Mesendoderm (in vitro differentiated cells): Measurements from ENCODE around the gene SLC43A1.

Source experiments
- DNase-seq: peaks from one replicate; pipeline ENCODE4 v3.0.0; 2013
- H2AK5ac ChIP-seq: 2 replicates; pipeline ENCODE4 v1.6.1; 2013; ENCODE audit warnings: low read length, inconsistent platforms
- H2BK120ac ChIP-seq: 2 replicates; pipeline ENCODE4 v1.6.1; 2013; ENCODE audit warnings: low read depth, mild to moderate bottlenecking, low read length, moderate library complexity, mixed read lengths
- H2BK15ac ChIP-seq: replicated peaks from 2 replicates; pipeline ENCODE4 v1.6.1; 2013; ENCODE audit warnings: low read depth, mild to moderate bottlenecking, moderate library complexity
- H2BK5ac ChIP-seq: 2 replicates; pipeline ENCODE4 v1.6.1; 2013; ENCODE audit warnings: low read length, inconsistent platforms
- H3K18ac ChIP-seq: 2 replicates; pipeline ENCODE4 v1.6.1; 2013; ENCODE audit warnings: mild to moderate bottlenecking, low read length, mixed read lengths
- H3K23ac ChIP-seq: one replicate; pipeline ENCODE4 v1.6.1; 2013; ENCODE audit warnings: low read length
- H3K27ac ChIP-seq: 2 replicates; pipeline ENCODE4 v1.5.1; 2013; ENCODE audit warnings: low read depth, mild to moderate bottlenecking, inconsistent platforms, low read length, moderate library complexity
- H3K27me3 ChIP-seq: 2 replicates; pipeline ENCODE4 v1.6.1; 2013; ENCODE audit warnings: low read length, control low read depth, mild to moderate bottlenecking, inconsistent platforms; ENCODE audit not compliant: insufficient read depth, poor library complexity
- H3K36me3 ChIP-seq: 2 replicates; pipeline ENCODE4 v1.6.1; 2013; ENCODE audit warnings: low read length, inconsistent platforms; ENCODE audit not compliant: control insufficient read depth, insufficient read depth
- H3K4ac ChIP-seq: one replicate; pipeline ENCODE4 v1.6.1; 2013; ENCODE audit warnings: low read depth, mild to moderate bottlenecking, low read length, moderate library complexity
- H3K4me1 ChIP-seq: 2 replicates; pipeline ENCODE4 v1.6.1; 2013; ENCODE audit warnings: low read depth, low read length, inconsistent platforms; ENCODE audit not compliant: control insufficient read depth
- H3K4me2 ChIP-seq: 2 replicates; pipeline ENCODE4 v1.6.1; 2013; ENCODE audit warnings: low read length
- H3K4me3 ChIP-seq: 2 replicates; pipeline ENCODE4 v1.5.1; 2013; ENCODE audit warnings: mild to moderate bottlenecking, low read length
- H3K56ac ChIP-seq: one replicate; pipeline ENCODE4 v1.6.1; 2013; ENCODE audit warnings: low read length
- H3K79me1 ChIP-seq: 2 replicates; pipeline ENCODE4 v1.6.1; 2013; ENCODE audit warnings: low read length, inconsistent platforms
- H3K79me2 ChIP-seq: 2 replicates; pipeline ENCODE4 v1.6.1; 2013; ENCODE audit warnings: mild to moderate bottlenecking, low read length; ENCODE audit not compliant: control insufficient read depth, insufficient read depth
- H3K9ac ChIP-seq: 2 replicates; pipeline ENCODE4 v1.6.1; 2013; ENCODE audit warnings: low read length, inconsistent platforms
- H4K5ac ChIP-seq: one replicate; pipeline ENCODE4 v1.6.1; 2013; ENCODE audit warnings: low read length
- H4K8ac ChIP-seq: one replicate; pipeline ENCODE4 v1.6.1; 2013; ENCODE audit warnings: low read depth, mild to moderate bottlenecking, control low read depth, low read length, moderate library complexity
- WGBS: extraction: QIAGEN DNeasy Blood & Tissue Kit; methylation state at CpG from one replicate; pipeline ENCODE4 v1.1.7; 2013; ENCODE audit warnings: low lambda C conversion rate, missing lambda C conversion rate; ENCODE audit not compliant: insufficient coverage; ENCODE audit errors: extremely low coverage; 5-methylcytosine and 5-hydroxymethylcytosine counted together

SLC43A1 gene

GRCh38 chr11:57474803-57475115 lies 40.7 kb downstream of the SLC43A1 start:
- no peak overlapping the region for H2BK120ac ChIP-seq
- H3K4ac ChIP-seq = no peak overlapping the region
- H4K8ac ChIP-seq = no peak overlapping the region
- H3K79me1 ChIP-seq = no peaks in the 10 kb centered on the region
- no CpG with 5 or more reads among the region's 5 CpGs for WGBS
- H2AK5ac ChIP-seq = no peak overlapping the region
- no peak overlapping the region for H3K27ac ChIP-seq
- H3K23ac ChIP-seq = no peak overlapping the region
- no peaks in the 10 kb centered on the region for H3K79me2 ChIP-seq
- no peak overlapping the region for H3K56ac ChIP-seq
- no peak overlapping the region for H3K4me3 ChIP-seq
- no peak for DNase-seq
- no peak overlapping the region for H2BK5ac ChIP-seq
- H3K27me3 ChIP-seq = peaks cover 17% of the 10 kb centered on the region
- no peak overlapping the region for H3K18ac ChIP-seq
- no peak overlapping the region for H3K4me2 ChIP-seq
- no peaks in the 10 kb centered on the region for H3K36me3 ChIP-seq
- peaks cover 6% of the 10 kb centered on the region for H3K4me1 ChIP-seq
- H2BK15ac ChIP-seq = no peak overlapping the region
- H4K5ac ChIP-seq = no peak overlapping the region
- no peak overlapping the region for H3K9ac ChIP-seq

GRCh38 chr11:57474017-57474802 lies 41.3 kb downstream of the SLC43A1 start:
- no peaks in the 10 kb centered on the region for H3K79me2 ChIP-seq
- peaks cover 17% of the 10 kb centered on the region for H3K27me3 ChIP-seq
- no peak overlapping the region for H4K8ac ChIP-seq
- WGBS = no CpG with 5 or more reads among the region's 9 CpGs
- H2AK5ac ChIP-seq = no peak overlapping the region
- H3K9ac ChIP-seq = no peak overlapping the region
- no peak overlapping the region for H3K56ac ChIP-seq
- H3K36me3 ChIP-seq = no peaks in the 10 kb centered on the region
- no peak overlapping the region for H2BK120ac ChIP-seq
- H3K4me3 ChIP-seq = no peak overlapping the region
- no peak overlapping the region for H3K4me2 ChIP-seq
- no peak for DNase-seq
- no peak overlapping the region for H2BK15ac ChIP-seq
- no peak overlapping the region for H3K23ac ChIP-seq
- no peak overlapping the region for H4K5ac ChIP-seq
- H3K4me1 ChIP-seq = peaks cover 6% of the 10 kb centered on the region
- no peak overlapping the region for H3K18ac ChIP-seq
- no peaks in the 10 kb centered on the region for H3K79me1 ChIP-seq
- H3K4ac ChIP-seq = no peak overlapping the region
- H3K27ac ChIP-seq = no peak overlapping the region
- no peak overlapping the region for H2BK5ac ChIP-seq

DNA sequence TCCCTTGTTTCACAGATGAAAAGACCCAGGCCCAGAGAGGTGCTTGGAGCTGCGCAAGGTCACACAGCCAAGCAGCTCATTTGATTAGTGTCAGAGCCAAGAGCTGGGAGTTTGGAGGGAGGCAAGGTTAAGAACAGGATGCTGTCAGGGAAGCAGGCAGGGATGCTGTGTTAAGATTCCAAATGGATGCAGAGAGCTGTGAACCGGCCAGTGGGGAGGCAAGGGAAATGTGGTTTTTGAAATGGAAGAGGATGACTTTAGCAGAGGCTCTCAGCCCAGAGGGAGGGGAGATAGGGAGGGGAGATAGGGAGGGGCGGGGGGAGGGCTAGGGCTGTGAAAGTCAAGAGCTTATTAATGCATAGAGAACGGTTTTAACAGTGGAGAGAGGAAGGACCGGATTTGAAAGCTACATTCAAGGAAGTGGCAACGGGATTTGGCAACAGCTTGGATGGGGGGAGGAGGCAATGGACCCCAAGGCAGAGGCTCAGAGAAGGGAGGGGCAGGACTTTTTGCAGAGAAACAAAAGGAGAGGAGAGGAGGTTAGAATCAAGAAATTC lies 42.1 kb downstream of the SLC43A1 start:
- Histone ChIP-seq H3K56ac (peak overlapping the region; percentile 30), H3K18ac (no peak overlapping the region), H3K4me1 (peaks cover 6% of the 10 kb centered on the region), H3K9ac (no peak overlapping the region), H3K23ac (no peak overlapping the region), H3K36me3 (no peaks in the 10 kb centered on the region), H3K4me2 (no peak overlapping the region), H2BK120ac (no peak overlapping the region), H2BK15ac (no peak overlapping the region), H3K79me2 (no peaks in the 10 kb centered on the region), H3K4me3 (no peak overlapping the region), H4K8ac (no peak overlapping the region), H3K27ac (no peak overlapping the region), H3K79me1 (no peaks in the 10 kb centered on the region), H4K5ac (no peak overlapping the region), H3K4ac (no peak overlapping the region), H3K27me3 (peaks cover 17% of the 10 kb centered on the region), H2BK5ac (no peak overlapping the region), H2AK5ac (no peak overlapping the region)
- WGBS = no CpG with 5 or more reads among the region's 6 CpGs
- DNase-seq = no peak

- H2BK5ac ChIP-seq = no peak overlapping the region
- H3K4me1 ChIP-seq = peaks cover 6% of the 10 kb centered on the region
- H3K9ac ChIP-seq = no peak overlapping the region
- H4K5ac ChIP-seq = no peak overlapping the region
- no peaks in the 10 kb centered on the region for H3K79me1 ChIP-seq
- no peaks in the 10 kb centered on the region for H3K36me3 ChIP-seq
- peaks cover 15% of the 10 kb centered on the region for H3K27me3 ChIP-seq
- H2BK15ac ChIP-seq = no peak overlapping the region
- no peak overlapping the region for H2AK5ac ChIP-seq
- WGBS = no CpG with 5 or more reads among the region's 3 CpGs
- no peak overlapping the region for H3K4me2 ChIP-seq
- no peak overlapping the region for H3K18ac ChIP-seq
- H3K79me2 ChIP-seq = no peaks in the 10 kb centered on the region
- no peak overlapping the region for H3K23ac ChIP-seq
- no peak overlapping the region for H3K4me3 ChIP-seq
- H3K56ac ChIP-seq = no peak overlapping the region
- H3K4ac ChIP-seq = no peak overlapping the region
- no peak overlapping the region for H3K27ac ChIP-seq
- H4K8ac ChIP-seq = no peak overlapping the region
- no peak overlapping the region for H2BK120ac ChIP-seq
- no peak for DNase-seq
Observed at GRCh38 chr11:57471496-57471895, 44.0 kb downstream of the SLC43A1 start.

DNA sequence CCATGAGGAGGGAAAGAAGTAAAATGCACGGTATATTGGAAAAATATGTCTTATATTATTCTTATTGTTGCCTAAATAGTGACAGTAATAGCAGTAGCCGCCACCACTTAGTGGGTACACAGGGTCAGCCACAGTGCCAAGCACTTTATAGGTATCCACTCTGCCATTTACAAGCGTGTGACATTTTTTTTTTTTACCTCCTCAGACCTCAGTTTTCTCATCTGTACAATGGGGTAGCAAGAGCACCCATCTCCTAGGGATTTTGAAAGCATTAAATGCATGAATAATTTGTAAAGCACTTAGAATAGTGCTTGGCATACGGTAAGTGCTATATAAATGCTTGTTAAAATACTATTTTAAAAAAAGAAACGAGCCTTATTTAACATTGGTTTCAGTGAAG lies 46.2 kb downstream of the SLC43A1 start:
- H3K27ac ChIP-seq = no peak overlapping the region
- no peak overlapping the region for H3K4me3 ChIP-seq
- no peak overlapping the region for H3K56ac ChIP-seq
- H4K5ac ChIP-seq = no peak overlapping the region
- no peak overlapping the region for H3K9ac ChIP-seq
- H4K8ac ChIP-seq = no peak overlapping the region
- H2BK15ac ChIP-seq = no peak overlapping the region
- H3K4me2 ChIP-seq = no peak overlapping the region
- H2BK5ac ChIP-seq = no peak overlapping the region
- DNase-seq = no peak
- no peak overlapping the region for H3K4ac ChIP-seq
- no peaks in the 10 kb centered on the region for H3K79me2 ChIP-seq
- no peak overlapping the region for H3K18ac ChIP-seq
- peaks cover 4% of the 10 kb centered on the region for H3K4me1 ChIP-seq
- no peaks in the 10 kb centered on the region for H3K36me3 ChIP-seq
- no peaks in the 10 kb centered on the region for H3K27me3 ChIP-seq
- no peak overlapping the region for H3K23ac ChIP-seq
- H2BK120ac ChIP-seq = no peak overlapping the region
- WGBS = no CpG with 5 or more reads among the region's 5 CpGs
- H2AK5ac ChIP-seq = no peak overlapping the region
- H3K79me1 ChIP-seq = no peaks in the 10 kb centered on the region

- H4K8ac ChIP-seq = no peak overlapping the region
- DNase-seq = no peak
- no peak overlapping the region for H2AK5ac ChIP-seq
- no peak overlapping the region for H4K5ac ChIP-seq
- H3K27me3 ChIP-seq = no peaks in the 10 kb centered on the region
- WGBS = no CpG with 5 or more reads among the region's 4 CpGs
- no peak overlapping the region for H3K4ac ChIP-seq
- no peak overlapping the region for H3K27ac ChIP-seq
- H3K56ac ChIP-seq = no peak overlapping the region
- no peak overlapping the region for H3K9ac ChIP-seq
- no peak overlapping the region for H2BK120ac ChIP-seq
- no peaks in the 10 kb centered on the region for H3K79me2 ChIP-seq
- H3K4me1 ChIP-seq = peaks cover 3% of the 10 kb centered on the region
- H3K36me3 ChIP-seq = no peaks in the 10 kb centered on the region
- no peak overlapping the region for H3K23ac ChIP-seq
- H3K18ac ChIP-seq = no peak overlapping the region
- no peaks in the 10 kb centered on the region for H3K79me1 ChIP-seq
- H2BK5ac ChIP-seq = no peak overlapping the region
- H2BK15ac ChIP-seq = no peak overlapping the region
- no peak overlapping the region for H3K4me3 ChIP-seq
- H3K4me2 ChIP-seq = no peak overlapping the region
Observed at GRCh38 chr11:57468276-57468675, 47.2 kb downstream of the SLC43A1 start.
